AG04449 (cell line): Measurements from ENCODE around the gene RIN2.

ENCODE experiments used
- CTCF ChIA-PET: fragments of 350-600 bp; formaldehyde crosslinking; extraction: SDS; loops from one replicate; lab custom pipeline; 2021; ENCODE audit warnings: antibody characterized with exemption; lab: Yijun Ruan, JAX
- POLR2A ChIA-PET: fragments of 400-600, 350-600 bp; formaldehyde crosslinking; extraction: SDS; loops from one replicate; lab custom pipeline; 2020; ENCODE audit warnings: antibody characterized with exemption, inconsistent platforms; lab: Yijun Ruan, JAX
- DNase-seq: peaks from one replicate; pipeline ENCODE4 v3.0.0-alpha.2; 2010; ENCODE audit warnings: low read depth, low spot score
- H3K4me3 ChIP-seq: 2 replicates; pipeline ENCODE4 v1.5.1; 2011; ENCODE audit warnings: low read depth, mild to moderate bottlenecking, control low read depth, low read length
- CTCF ChIP-seq: IDR thresholded peaks from one replicate; pipeline ENCODE4 v1.5.1; 2011; ENCODE audit warnings: mild to moderate bottlenecking, moderate library complexity, low read length, control low read depth, inconsistent platforms; ENCODE audit not compliant: insufficient read depth; ENCODE audit errors: missing control alignments

RIN2 gene

DNA sequence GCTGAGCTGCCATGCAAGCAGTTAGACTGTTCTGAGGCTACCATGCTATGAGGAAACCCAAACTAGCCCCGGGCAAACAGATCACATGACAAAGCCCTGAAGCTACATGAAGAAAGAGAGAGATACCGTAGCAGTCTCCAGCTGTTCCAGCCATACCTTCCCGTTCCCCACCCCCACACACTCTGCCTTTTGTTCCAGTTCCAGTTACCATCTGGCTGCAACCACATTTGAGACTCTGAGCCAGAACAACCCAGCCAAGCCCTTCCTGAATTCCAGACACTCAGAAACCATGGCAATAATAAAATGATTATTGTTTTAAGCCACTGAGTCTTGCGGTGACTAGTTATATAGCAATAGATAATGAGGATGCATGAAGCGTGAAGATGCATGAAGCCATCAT is 28.3 kb downstream of the RIN2 start:
- POLR2A ChIA-PET: interaction anchor here (1.1 to 3.7 kb wide), 5 partner anchors 30 to 224 kb away, joined by 3 to 53 read pairs (median 11); no protein-coding TSS in a partner anchor
- peak; percentile 81 for DNase-seq

DNA sequence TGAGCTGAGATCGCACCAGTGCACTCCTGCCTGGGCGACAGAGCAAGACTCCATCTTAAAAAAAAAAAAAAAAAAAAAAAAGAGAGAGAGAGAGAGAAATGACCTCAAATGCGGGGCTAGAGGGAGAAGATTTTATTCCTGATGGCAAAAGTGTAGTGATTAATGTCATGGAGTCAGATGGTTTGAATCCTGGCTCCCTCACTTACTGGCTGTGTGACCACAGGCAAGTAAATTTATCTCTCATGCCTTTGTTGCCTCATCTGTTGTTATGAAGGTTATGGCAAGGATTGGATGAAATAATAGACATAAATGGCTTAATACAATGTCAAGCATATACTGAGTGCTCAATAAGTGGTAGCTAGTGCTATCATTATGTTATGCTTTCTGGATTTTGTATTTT is 29.3 kb downstream of the RIN2 start:
- ChIA-PET CTCF (interaction anchor here (5.8 to 7.0 kb wide), 4 partner anchors 18 to 210 kb away, joined by 36 to 97 read pairs (median 47); no protein-coding TSS in a partner anchor), POLR2A (interaction anchor here (1.1 to 3.7 kb wide), 3 partner anchors 29 to 223 kb away, joined by 3 to 53 read pairs (median 11); no protein-coding TSS in a partner anchor)
- DNase-seq: no peak
- TF ChIP-seq CTCF: no peak
- no peak overlapping the region for H3K4me3 ChIP-seq

More for the DNA sequence above, 28.3 kb downstream of the RIN2 start:
- H3K4me3 ChIP-seq: no peak overlapping the region
- CTCF ChIA-PET: interaction anchor here (1.0 to 7.0 kb wide), 12 partner anchors 17 to 250 kb away, joined by 3 to 97 read pairs (median 14); partner anchors contain the start of gene NAA20
- TF ChIP-seq CTCF: no peak

DNA sequence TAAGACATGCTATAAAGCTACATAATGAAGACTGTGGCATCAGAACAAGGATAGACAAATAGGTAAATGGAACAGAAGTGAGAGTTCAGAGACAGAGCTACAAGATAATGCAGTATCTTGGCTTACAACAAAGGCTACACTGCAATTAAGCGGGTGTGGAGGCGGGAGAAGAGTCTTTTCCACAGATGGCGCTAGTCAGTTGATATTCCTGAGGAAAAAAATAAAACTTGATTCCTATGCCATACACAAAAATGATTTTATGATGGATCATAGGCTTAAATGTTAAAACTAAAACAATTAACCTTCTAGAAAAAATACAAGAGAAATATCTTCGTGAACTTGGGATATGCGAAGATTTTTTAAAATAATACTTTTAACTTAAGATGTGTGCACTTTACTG is 31.0 kb downstream of the RIN2 start:
- no peak overlapping the region for H3K4me3 ChIP-seq
- DNase-seq: no peak
- ChIA-PET POLR2A (no interaction called here), CTCF (no interaction called here)
- no peak for TF ChIP-seq CTCF

DNA sequence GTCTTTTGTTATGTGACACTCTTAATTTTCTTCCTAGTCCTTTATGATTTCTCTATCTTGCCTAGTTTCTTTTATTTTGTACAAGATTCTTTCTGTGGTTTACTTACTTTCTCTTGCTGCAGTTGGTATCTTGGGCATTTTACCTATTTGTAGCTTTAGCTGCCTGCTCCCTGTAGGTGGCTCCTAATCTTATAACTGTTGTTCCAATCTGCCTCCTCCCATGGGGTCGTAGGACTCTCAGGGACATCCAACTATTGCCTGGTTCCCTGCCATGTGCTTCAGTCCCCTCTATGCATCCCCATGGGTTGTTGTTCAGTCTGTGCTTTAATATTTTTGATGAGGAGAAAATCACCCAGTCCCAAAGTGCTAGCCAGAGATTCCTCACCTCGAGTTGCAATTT is 31.4 kb downstream of the RIN2 start:
- DNase-seq: no peak
- POLR2A ChIA-PET: no interaction called here
- no peak for TF ChIP-seq CTCF
- CTCF ChIA-PET: interaction anchor here (1.2 kb wide), 1 partner anchor 33 kb away, joined by 3 read pairs; no protein-coding TSS in a partner anchor
- no peak overlapping the region for H3K4me3 ChIP-seq

DNA sequence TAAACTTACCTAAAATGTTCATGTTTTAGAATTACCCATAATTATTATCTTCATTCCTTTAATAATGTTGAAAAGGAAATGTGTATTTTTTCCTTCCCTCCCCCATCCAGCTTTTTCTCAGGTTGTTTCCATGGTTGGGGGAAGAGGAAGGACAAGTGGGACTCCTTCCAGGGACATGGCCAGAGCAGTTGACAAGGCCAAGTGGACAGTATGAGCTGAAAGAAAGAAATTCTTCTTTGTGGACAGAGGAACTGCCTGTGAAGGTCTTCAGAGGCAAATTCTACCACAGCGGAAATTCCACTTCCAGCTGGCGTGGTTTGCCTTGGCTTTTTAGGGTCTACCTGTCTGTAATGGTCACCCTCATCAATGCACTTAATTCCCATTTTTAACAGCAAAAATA is 33.8 kb downstream of the RIN2 start:
- ChIA-PET POLR2A (no interaction called here), CTCF (interaction anchor here (0.9 to 1.1 kb wide), 2 partner anchors 32 to 99 kb away, joined by 3 read pairs; no protein-coding TSS in a partner anchor)
- no peak overlapping the region for H3K4me3 ChIP-seq
- TF ChIP-seq CTCF: no peak
- DNase-seq: no peak

DNA sequence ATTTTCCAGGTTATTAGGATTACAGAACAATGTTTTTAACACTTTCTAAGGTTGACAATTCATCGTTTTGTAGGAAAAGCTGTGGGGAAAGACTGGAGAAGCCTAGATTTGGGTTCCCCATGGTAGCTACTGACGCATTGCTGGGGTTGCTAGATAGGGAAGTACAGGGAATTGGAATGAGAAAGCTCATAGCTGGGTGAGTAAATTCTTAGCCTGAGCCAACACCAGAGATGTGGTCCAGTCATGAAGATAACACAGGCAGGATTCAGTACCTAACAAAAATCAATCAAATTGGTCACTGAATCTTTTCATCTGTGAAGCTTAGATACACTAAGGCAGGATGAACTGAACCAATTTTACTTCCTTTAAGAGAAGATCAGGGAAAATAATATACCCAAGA is 35.7 kb downstream of the RIN2 start:
- ChIA-PET CTCF (interaction anchor here (1.0 kb wide), 1 partner anchor 8 kb away, joined by 4 read pairs; no protein-coding TSS in a partner anchor), POLR2A (no interaction called here)
- no peak for DNase-seq
- no peak for TF ChIP-seq CTCF
- H3K4me3 ChIP-seq: no peak overlapping the region
